GM18511 (cell line): ENCODE measurements around the gene MYH15.

ENCODE experiments used
- ATAC-seq: cut with Tn5 transposase; IDR thresholded peaks from one replicate; pipeline ENCODE4 v1.9.1; 2021; ENCODE audit warnings: mild to moderate bottlenecking, moderate library complexity; ENCODE audit not compliant: unreplicated experiment

The MYH15 gene

DNA sequence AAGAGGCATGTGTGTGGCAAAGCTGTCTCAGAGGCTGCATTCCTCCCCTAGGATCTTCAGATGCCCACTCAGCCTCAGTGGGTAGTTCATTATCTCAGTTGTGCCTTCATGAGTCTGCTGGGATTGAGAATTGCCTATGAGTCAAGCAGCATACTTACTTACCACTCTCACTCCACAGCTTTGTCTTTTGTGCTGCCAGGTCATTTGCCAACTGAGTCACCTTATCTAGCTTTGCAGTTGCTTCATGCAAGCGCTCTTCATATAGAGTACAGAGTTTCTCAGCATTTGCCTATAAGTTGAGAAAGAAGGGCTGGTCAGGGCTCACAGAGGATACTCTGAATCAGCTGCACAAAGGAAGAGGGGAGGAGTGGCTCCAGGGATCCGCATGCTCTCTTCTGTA, 89.5 kb downstream of the MYH15 start:
- no peak for ATAC-seq

DNA sequence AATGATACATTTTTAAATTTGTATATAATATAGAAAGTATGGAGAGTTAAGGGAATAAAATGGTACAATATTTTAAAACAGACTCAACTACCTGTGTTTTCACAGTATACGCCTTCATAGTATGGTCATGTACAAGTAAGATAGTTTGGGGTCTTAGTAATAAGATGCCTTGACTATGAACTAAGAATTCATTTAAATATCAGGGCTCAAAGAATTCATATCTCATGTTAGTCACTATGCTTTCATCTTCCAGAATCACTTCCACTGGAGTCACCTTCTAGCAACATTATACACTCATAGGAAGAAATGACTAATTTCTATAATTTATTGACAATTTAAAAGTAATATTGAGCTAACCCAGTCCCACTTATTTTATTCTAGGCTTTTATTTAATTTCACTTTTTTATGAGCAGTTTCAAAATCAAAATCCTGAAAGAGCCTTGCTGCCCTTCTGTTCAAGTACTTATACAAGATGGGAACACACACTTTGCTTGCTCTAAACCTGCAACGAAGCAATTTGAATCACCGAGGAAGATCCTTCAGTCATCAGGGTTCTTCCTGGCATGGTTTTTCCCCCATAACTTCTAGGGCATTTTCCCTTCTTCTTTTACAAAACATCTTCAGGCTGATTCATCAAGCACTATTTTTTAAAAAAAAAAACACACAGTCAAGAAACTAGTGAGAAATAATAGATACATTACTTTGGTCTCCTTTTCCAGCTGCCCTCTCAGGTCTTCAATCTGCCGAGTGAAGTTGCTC, 94.1 kb downstream of the MYH15 start:
- no peak for ATAC-seq

DNA sequence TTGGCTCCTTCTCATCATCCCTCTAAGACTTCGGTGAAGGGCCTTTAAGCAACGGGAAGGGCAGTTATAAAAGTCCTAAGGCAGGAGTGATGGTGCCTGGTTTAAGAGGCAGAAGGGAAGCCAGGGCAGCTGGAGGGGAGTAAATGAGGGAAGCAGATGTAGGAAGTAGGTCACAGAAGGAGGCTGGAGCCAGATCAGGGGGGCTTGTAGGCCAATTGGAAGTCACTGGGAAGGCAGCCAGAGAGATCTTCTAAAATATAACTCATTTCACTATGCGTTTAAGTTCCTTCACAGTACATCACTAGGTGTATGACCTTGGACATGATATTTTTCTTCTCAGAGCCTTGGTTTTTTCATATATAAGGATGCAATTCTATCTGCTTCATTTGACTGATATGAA, 94.7 kb downstream of the MYH15 start:
- ATAC-seq = no peak

DNA sequence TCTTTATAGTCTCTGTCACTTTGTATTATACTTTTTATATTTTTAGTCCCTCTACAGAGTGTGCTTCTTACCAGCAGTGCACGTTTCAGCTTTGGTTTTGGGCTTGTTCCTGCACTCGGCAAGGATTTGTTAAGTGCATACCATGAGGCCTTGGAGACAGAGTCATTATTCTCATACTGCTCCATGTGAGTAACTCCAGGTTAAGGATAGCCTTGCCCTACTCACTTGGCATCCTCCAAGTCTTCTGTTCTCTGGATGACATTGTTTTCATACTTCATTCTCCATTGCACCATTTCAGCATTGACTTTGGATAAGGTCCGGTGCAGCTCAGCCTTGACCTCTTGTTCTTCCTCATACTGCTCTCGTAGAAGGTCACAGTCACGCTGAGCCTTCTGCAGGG, 96.4 kb downstream of the MYH15 start:
- no peak for ATAC-seq

DNA sequence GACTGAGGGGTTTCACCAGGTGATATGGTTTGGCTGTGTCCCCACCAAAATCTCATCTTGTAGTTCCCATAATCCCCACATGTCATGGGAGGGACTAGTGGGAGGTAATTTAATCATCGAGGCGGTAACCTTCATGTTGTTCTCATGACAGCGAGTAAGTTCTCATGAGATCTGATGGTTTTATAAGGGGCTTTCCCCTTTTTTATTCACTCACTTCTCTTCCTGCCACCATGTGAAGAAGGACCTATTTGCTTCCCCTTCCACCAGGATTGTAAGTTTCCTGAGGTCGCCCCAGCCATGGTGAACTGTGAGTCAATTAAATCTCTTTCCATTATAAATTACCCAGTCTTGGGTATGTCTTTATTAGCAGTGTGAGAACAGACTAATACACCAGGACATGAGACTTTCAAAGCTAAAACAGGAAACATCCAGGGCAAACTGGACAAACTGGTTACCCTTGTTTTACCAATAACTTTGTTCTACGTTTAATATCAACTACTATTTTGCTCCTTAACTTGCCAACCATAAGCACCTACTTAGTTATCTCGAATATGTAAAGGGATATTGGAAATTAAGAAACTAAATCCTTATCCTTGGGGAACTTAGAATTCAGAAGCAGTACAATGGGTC, 98.2 kb downstream of the MYH15 start:
- no peak for ATAC-seq

DNA sequence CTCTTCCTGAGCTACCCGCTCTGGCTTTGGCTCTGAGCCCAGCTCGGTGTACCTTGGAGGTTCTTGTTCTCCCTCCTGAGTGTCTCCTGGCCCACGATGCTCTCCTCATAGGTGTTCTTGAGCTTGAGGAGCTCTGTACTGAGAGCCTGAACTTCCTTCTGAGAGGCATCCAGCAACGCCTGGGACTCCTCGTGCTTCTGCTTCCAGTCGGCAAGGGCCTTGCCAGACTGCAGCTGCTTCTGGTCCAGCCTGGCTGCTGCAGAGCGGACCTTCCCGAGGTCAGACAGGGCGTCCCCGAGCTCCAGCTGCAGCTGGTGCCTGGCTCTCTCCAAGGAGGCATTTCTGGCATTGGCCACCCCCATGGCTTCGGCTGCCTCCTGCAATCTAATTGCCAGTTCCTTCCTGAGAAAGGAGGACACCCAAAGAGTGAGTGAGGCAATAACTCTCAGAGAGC, 99.8 kb downstream of the MYH15 start:
- ATAC-seq = no peak

DNA sequence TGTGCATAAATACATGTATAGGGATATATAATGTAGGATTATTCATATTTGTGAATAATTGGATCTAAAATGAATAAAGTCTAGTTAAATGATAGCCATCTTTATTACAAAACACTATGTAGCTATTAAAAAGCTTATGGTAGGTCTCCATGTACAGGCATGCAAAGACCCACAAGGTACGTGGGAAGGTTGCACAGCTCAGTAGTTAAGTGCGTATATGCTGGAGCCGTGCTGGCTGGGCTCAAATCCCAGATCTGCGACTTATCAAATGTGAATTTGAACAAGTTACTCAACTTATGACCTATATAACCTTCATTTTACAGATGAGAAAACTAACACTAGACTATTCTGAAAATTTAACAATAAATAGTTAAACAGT, 100.6 kb downstream of the MYH15 start:
- ATAC-seq = no peak

DNA sequence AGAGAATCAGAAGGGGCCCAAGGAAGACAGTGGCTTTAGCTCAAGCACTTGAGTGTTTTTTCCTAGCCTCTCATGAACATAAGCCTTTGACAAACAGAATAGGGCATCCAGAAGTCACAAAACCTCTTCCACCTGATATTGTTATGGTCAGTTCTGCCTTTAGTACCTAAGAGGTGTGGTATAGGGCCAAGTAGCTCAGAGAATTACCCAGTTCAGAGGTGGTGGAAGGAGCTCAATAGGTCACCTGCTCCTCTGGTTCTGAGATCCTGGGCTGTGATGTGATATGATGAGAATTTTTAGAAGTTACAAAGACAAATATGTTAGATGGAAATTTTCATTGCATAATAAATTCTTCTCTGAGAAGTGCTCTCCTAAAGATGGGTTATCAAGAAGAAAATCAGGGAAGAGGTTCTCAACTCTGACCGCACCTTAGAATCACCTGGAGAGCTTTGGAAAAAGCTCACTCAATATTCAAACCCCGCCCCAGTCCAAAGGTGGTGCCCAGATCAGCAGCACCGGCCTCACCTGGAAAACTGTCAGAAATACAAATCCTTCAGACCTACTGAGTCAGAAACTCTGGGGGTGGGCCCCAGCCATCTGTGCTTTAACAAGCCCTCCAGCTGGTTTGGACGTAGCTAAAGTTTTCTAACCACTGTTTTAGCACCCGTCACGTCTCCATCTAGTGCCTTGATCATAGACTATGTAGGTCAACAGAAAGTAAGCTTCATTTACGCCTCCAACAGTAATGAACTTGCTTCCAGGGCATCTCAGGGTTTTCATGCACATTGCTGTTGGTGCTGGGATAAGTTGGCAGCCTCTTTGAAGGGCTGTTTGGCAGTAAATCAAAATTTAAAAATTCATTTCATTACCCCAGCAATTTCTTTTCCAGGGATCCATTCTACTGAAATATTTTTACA, 101.3 kb downstream of the MYH15 start:
- ATAC-seq = no peak

DNA sequence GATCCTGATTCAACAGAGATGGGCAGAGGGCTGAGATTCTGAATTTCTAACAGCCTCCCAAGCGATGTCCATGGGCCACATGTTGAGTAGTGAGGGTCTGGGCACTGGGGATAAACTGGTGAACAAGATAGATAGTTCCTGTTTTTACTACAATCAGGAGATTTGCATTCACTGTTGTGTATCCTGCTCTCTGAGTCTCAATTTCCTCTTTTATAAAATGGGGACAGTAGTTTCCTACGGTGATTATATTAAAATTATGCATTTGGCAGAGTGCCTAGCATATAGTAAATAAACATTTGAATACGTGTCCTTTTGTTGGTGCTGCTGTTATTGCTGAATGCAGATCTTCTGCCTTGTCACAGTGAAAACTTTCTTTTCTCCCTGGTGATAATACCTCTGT, 102.5 kb downstream of the MYH15 start:
- ATAC-seq = peak; percentile 45

DNA sequence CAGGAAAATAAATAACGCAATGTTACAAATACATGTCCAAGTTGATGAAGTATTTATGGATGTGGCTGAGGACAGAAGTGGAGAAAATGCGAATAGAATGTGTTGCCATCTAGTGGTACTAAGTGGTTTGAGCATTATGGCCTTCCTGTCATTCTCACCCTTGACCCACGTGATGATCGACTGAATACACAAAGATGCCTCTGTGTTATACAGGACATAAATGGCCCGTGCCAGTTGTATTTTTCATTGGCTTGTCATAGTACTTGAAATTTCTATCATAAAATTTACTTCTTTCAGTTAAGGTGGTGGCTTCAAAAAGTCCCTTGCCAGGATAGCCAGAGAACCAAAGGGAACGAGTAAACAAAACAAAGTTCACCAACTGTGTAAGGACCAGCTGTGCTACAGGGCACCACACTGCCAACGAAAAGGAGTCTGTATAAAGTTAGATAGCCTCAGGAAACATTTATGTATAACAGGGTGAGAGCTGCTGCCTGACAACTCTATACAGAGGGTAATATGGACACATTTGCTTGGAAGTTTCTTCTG, 103.7 kb downstream of the MYH15 start:
- ATAC-seq = peak; percentile 96

DNA sequence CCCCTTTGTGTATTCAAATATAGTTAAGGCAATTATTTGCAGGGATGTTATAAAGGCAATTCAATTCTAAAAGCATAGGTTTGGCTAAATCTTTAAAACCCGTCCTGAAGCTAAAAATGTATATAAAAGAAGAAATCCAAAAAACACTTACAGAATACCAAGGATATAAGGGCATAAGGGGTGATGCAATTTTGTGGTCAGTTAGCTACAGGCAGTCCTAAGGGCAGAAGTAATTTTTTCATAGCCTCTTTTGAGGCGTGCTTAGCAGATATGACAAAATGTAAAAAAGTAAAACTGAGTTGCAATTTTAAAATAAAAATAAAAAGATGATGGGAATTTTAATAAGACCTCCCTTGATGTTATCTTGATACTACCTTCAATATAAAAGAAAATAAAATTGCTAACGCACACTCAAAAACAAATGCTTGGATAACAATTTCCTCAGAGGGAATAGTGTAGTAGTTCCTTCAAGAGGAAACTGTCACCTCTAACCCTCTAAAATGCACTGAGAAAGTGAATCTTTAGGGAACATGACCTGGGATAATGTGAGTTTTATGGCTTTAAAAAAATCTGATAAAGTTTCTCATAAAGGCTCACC, 104.2 kb downstream of the MYH15 start:
- ATAC-seq = peak; percentile 21

DNA sequence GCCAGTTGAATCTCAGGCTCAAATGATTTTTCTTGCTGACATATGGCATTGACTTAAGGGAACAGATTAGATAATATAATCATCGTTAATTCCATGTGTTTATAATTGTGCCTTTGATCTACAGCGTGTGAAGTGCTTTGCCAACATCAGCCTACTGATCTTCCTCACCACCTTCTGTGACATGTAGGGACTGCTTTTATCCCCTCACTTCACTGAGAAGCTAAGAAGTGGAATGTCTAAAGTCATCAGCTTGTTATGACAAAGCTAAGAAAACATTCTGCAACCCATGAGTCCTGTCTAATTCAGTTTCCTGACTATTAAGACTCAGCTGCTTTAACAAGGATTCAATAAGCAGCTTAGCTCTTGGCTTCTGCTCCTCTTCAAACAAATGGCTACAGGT, 106.0 kb downstream of the MYH15 start:
- no peak for ATAC-seq

DNA sequence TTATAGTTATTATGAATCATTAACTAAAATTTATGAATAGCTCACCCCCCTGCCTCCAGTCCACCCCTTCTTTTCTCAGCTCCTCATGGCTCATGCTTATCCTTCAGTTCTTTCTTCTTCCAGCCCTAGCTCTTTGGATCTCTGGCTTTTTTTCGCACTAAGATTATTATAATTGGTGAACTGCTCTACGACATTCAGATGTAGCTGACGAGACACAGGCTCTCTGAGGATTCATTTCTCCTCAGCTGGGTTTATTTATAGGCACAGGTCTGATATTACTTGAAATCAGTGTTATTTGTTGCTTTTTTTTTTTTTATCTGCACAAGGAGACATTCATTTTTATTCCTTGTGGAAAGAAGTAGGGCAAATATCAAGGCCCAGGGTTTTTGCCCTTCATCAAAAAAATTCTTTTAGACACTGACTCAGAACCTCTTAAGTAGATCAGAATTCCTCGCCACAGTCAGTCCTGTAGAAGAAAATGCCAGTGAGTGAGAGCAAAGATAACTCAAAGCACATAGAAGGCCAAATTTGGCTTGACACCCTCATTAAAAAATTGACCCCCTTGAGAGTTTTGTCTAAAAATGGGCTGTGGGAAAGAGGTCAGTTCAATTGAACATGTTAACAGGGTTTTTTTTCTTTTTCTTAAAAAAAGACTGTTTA, 106.6 kb downstream of the MYH15 start:
- ATAC-seq = no peak

DNA sequence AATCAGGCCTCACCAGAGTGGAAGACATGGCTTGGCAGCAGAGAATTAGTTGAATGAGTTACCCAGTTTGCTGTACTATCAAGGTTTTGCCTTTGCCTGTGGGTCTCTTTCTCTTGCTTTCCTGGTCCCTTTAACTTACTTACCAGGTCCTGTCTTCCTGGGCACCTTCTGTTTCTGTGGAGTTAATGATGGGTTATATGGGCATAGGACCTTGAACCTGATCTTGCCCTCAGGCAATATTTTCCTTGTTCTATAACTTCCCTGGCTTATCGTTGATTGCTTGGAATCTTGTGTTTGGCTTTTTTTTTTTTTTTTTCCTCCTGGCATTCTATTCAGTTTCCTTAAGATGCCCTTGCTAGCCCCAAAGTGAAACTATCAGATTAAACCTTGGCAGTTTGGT, 107.2 kb downstream of the MYH15 start:
- no peak for ATAC-seq

DNA sequence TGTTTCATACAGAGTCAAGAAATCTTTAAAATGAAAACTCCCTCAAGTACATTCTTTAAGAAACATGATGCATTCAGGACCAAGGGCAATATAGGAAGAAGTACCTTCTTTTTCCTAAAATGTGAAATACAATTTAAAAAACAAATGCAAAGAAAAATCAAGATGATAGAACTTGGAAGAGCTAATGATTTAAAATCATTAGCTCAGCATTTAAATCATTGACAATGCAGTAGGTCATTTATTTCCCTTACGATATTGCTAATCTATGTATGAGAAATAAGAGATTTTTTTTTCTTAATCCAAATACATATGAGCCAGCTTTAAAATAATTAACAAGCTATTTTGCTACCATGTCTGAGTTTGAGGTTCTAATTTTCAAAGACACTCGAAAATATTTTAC, 108.6 kb downstream of the MYH15 start:
- no peak for ATAC-seq

DNA sequence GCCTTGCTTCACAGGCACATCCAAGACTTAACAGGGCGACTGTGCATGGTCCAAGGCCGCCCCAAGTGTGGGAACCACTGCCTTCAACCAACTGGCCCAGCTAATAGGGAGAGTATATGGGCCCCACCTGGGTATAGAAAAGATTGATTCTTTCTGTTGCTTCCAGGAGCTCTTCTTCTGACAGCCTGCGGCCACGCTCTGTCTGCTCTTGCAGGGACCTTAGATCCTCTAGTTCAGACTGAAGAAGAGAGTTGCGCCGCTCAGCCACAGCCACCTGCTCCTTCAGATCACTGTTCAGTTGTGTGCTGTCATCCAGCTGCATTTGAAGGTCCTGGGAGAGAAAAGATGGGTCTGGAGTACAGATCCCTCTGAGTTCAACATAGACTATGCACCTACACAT, 111.9 kb downstream of the MYH15 start:
- no peak for ATAC-seq

DNA sequence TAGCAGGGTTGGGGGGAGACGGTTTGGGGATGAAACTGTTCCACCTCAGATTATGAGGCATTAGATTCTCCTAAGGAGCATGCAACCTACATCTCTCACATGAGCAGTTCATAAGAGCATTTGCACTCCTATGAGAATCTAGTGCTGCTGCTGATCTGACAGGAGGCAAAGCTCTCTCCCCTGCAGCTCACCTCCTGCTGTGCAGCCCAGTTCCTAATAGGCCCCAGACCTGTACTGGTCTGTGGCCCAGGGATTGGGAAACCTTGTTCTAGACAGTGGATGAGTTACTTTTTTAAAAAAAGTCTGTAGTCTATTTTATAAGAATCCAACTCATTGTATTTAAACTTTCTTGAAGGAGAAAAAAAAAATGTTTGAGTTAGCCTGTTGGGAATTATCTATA, 114.1 kb downstream of the MYH15 start:
- no peak for ATAC-seq

DNA sequence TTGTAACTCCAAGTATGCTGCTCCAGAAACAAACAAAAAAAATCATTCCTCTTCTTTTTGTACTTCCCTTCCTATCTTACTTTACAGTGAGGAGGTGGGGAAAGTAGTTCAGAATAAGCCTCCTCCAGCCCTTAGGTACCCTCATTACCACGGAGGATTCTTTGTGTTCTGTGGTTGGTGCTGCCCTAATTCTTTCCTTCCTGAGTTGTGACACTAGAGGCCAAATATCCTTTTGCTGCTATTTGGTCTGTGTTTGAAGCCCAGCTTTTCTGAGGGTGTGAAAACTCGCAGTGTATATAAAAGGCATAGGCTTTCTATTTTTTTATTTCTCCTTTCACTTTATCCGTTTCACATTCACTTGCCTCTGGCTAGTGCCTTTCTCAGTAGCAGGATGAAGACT, 115.8 kb downstream of the MYH15 start:
- no peak for ATAC-seq

DNA sequence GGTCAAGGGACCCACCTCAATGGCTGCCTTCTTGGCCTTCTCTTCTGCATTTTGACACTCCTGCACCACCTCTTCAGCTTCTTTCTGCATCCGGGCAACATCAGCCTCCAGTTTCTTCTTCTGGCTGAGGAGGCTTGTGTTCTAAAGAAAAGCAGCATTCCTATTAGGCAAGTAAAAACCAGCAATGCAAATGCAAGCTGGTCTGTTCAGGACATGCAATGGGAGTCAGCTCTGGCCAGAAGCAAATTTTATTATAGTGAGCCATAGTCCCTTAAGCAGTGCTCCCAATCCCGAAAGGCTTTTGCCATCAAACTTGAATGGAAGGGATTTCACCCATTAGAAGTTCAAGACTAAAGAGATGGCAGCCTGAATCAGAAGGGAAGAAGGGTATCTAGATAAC, 116.4 kb downstream of the MYH15 start:
- ATAC-seq = no peak

DNA sequence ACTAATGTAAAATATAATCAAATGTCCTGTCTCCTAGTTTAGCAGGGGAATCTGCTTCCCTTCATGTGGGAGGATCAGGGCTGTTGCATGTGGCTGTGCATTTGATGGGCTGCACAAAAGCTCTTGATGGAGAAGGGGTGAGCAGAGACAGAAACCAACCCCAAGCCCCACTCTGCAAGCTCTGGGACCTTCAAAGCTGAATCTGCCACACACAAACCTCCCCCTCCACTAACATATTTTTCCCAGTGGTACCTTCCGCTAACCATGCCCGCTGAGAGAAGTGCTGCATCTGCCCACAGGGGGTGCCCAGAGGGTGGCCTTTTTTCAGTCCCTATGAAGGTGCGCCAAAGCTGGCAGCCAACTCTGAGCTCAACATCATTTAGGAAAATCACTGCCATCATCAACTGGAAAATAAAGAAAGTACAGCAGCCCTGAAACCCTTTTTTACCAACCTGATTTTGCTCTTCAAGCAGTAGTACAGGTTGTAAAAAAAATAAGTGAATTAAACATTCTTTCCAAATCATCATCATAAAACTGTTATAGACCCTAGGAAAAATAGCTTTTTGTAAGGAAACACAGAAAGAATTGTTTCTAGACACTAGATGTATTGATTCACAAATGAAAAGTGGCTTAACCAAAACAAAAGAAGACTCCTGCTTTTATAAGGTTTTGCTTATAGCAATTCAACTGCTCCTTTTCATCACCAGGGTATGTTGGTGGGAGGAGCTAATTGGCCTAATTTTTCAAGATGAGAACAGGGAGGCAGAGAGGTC, 117.1 kb downstream of the MYH15 start:
- no peak for ATAC-seq
